H9 (cell line): ENCODE data around the gene HAUS8. TPM values are rescaled to one million over a fixed set of nuclear protein-coding genes. Genes with fewer than 3 reads are reported as not detected.

Experiments used
- DNase-seq: peaks from one replicate; pipeline ENCODE4 v3.0.0-alpha.2; 2017
- H2AFZ ChIP-seq: one replicate; pipeline ENCODE4 v1.6.1; 2013; ENCODE audit warnings: mild to moderate bottlenecking, low read length, control low read depth, moderate library complexity
- H2AK5ac ChIP-seq: 2 replicates; pipeline ENCODE4 v1.6.1; 2013; ENCODE audit warnings: low read length, control low read depth, mixed read lengths; ENCODE audit not compliant: insufficient read length
- H2BK120ac ChIP-seq: one replicate; pipeline ENCODE4 v1.6.1; 2013; ENCODE audit warnings: low read depth, mild to moderate bottlenecking, low read length, control low read depth, inconsistent platforms; ENCODE audit not compliant: poor library complexity, severe bottlenecking
- H2BK12ac ChIP-seq: 2 replicates; pipeline ENCODE4 v1.6.1; 2013; ENCODE audit warnings: low read length, control low read depth, mixed read lengths, low read depth; ENCODE audit not compliant: insufficient read length
- H2BK15ac ChIP-seq: 2 replicates; pipeline ENCODE4 v1.6.1; 2013; ENCODE audit warnings: low read depth, low read length, control low read depth
- H2BK20ac ChIP-seq: one replicate; pipeline ENCODE4 v1.6.1; 2013; ENCODE audit warnings: low read depth, mild to moderate bottlenecking, low read length, control low read depth, inconsistent platforms; ENCODE audit not compliant: poor library complexity, severe bottlenecking
- H2BK5ac ChIP-seq: 2 replicates; pipeline ENCODE4 v1.6.1; 2013; ENCODE audit warnings: low read length, control low read depth, mixed read lengths; ENCODE audit not compliant: insufficient read length
- H3K14ac ChIP-seq: 2 replicates; pipeline ENCODE4 v1.6.1; 2013; ENCODE audit warnings: low read length, control low read depth; ENCODE audit not compliant: insufficient read depth
- H3K18ac ChIP-seq: 2 replicates; pipeline ENCODE4 v1.6.1; 2013; ENCODE audit warnings: low read depth, mild to moderate bottlenecking, mixed read lengths, low read length, control low read depth; ENCODE audit not compliant: insufficient read length
- H3K23ac ChIP-seq: 2 replicates; pipeline ENCODE4 v1.6.1; 2013; ENCODE audit warnings: low read length, control low read depth, mixed read lengths, low read depth; ENCODE audit not compliant: insufficient read length
- H3K23me2 ChIP-seq: 2 replicates; pipeline ENCODE4 v1.6.1; 2013; ENCODE audit warnings: low read depth, mild to moderate bottlenecking, mixed read lengths, low read length, control low read depth; ENCODE audit not compliant: insufficient read length, poor library complexity, severe bottlenecking
- H3K27ac ChIP-seq: 2 replicates; pipeline ENCODE4 v1.5.1; 2013; ENCODE audit warnings: low read length, control low read depth, mixed read lengths, low read depth; ENCODE audit not compliant: insufficient read length
- H3K27me3 ChIP-seq: 2 replicates; pipeline ENCODE4 v1.6.1; 2013; ENCODE audit warnings: low read length, control low read depth, inconsistent platforms; ENCODE audit not compliant: insufficient read depth
- H3K4ac ChIP-seq: 2 replicates; pipeline ENCODE4 v1.6.1; 2013; ENCODE audit warnings: low read depth, mild to moderate bottlenecking, control low read depth, inconsistent platforms, low read length, moderate library complexity
- H3K4me1 ChIP-seq: 2 replicates; pipeline ENCODE4 v1.6.1; 2013; ENCODE audit warnings: low read length, control low read depth, inconsistent platforms; ENCODE audit not compliant: insufficient read depth
- H3K4me2 ChIP-seq: 2 replicates; pipeline ENCODE4 v1.6.1; 2013; ENCODE audit warnings: low read length, control low read depth, mixed read lengths; ENCODE audit not compliant: insufficient read length, insufficient read depth
- H3K56ac ChIP-seq: 2 replicates; pipeline ENCODE4 v1.6.1; 2013; ENCODE audit warnings: low read depth, mild to moderate bottlenecking, mixed read lengths, low read length, control low read depth; ENCODE audit not compliant: insufficient read length
- H3K79me1 ChIP-seq: 2 replicates; pipeline ENCODE4 v1.6.1; 2013; ENCODE audit warnings: low read depth, mild to moderate bottlenecking, moderate library complexity, low read length, control low read depth, inconsistent platforms; ENCODE audit not compliant: insufficient read depth, poor library complexity, severe bottlenecking
- H3K79me2 ChIP-seq: 2 replicates; pipeline ENCODE4 v1.6.1; 2013; ENCODE audit warnings: low read length, control low read depth, inconsistent platforms; ENCODE audit not compliant: insufficient read depth
- H3K9ac ChIP-seq: 2 replicates; pipeline ENCODE4 v1.6.1; 2013; ENCODE audit warnings: low read length, control low read depth, mixed read lengths; ENCODE audit not compliant: insufficient read length; ENCODE audit errors: extremely low read depth
- H3K9me3 ChIP-seq: one replicate; pipeline ENCODE4 v1.6.1; 2013; ENCODE audit warnings: low read depth, low read length, inconsistent platforms; ENCODE audit not compliant: control insufficient read depth
- H3T11ph ChIP-seq: one replicate; pipeline ENCODE4 v1.6.1; 2013; ENCODE audit warnings: mild to moderate bottlenecking, low read length, control low read depth, inconsistent platforms
- H4K20me1 ChIP-seq: one replicate; pipeline ENCODE4 v1.6.1; 2013; ENCODE audit not compliant: control insufficient read depth, insufficient read length, insufficient read depth
- H4K5ac ChIP-seq: 2 replicates; pipeline ENCODE4 v1.6.1; 2013; ENCODE audit warnings: low read depth, mild to moderate bottlenecking, mixed read lengths, low read length, control low read depth; ENCODE audit not compliant: insufficient read length
- H4K8ac ChIP-seq: replicated peaks from 2 replicates; pipeline ENCODE4 v1.6.1; 2013; ENCODE audit warnings: low read length, control low read depth, mixed read lengths, low read depth; ENCODE audit not compliant: insufficient read length
- H4K91ac ChIP-seq: 2 replicates; pipeline ENCODE4 v1.6.1; 2013; ENCODE audit warnings: low read depth, mild to moderate bottlenecking, moderate library complexity, mixed read lengths, low read length, control low read depth; ENCODE audit not compliant: insufficient read length
- H3K27ac Mint-ChIP-seq, 3 experiments: 2 replicates in 2 of 3; 3 replicates in 1 of 3; pipeline ENCODE4 v1.8.0; 2020 to 2021; ENCODE audit warnings: mixed read lengths in 3 of 3, mild to moderate bottlenecking in 1 of 3, moderate library complexity in 1 of 3
- H3K27me3 Mint-ChIP-seq: 2 replicates; pipeline ENCODE4 v1.8.0; 2021; ENCODE audit warnings: low read depth, mild to moderate bottlenecking, moderate library complexity, mixed read lengths
- H3K36me3 Mint-ChIP-seq, 3 experiments: 2 replicates in 2 of 3; 3 replicates in 1 of 3; pipeline ENCODE4 v1.8.0; 2020 to 2021; ENCODE audit warnings: low read depth in 3 of 3, mixed read lengths in 3 of 3; ENCODE audit not compliant: insufficient read depth in 1 of 3
- H3K4me1 Mint-ChIP-seq, 2 experiments: 2 replicates each; pipeline ENCODE4 v1.8.0; 2020; ENCODE audit warnings: mixed read lengths in 2 of 2
- H3K4me3 Mint-ChIP-seq, 2 experiments: 2 replicates in 1 of 2; 3 replicates in 1 of 2; pipeline ENCODE4 v1.8.0; 2020 to 2021; ENCODE audit warnings: mild to moderate bottlenecking in 2 of 2, mixed read lengths in 2 of 2, moderate library complexity in 1 of 2
- H3K9me3 Mint-ChIP-seq, 2 experiments: 2 replicates in 1 of 2; 3 replicates in 1 of 2; pipeline ENCODE4 v1.8.0; 2020; ENCODE audit warnings: mild to moderate bottlenecking in 2 of 2, mixed read lengths in 2 of 2, moderate library complexity in 1 of 2
- CTCF ChIP-seq: fragments of 200-600 bp; sonication (generic); conservative IDR thresholded peaks from 3 replicates; pipeline ENCODE4 v1.8.0; 2021; ENCODE audit warnings: antibody characterized with exemption, mild to moderate bottlenecking
- WGBS: extraction: QIAGEN DNeasy Blood & Tissue Kit; methylation state at CpG from one replicate; pipeline ENCODE4 v1.1.7; 2013; ENCODE audit warnings: missing lambda C conversion rate, low lambda C conversion rate, mixed read lengths; ENCODE audit not compliant: insufficient read length; ENCODE audit errors: extremely low coverage; 5-methylcytosine and 5-hydroxymethylcytosine counted together
- total RNA-seq: library from RNA; stranded (reverse); gene quantifications from 2 replicates; pipeline ENCODE4 v1.2.1, GENCODE V29; 2021

HAUS8 gene
- total RNA-seq, 1 experiment from 2014 or later = 27.8 TPM

GRCh38 chr19:17124025-17124424, 48.8 kb upstream of the HAUS8 start:
- no peak overlapping the region for H4K8ac ChIP-seq
- no peak overlapping the region for H2BK5ac ChIP-seq
- no peaks in the 10 kb centered on the region for H3K79me1 ChIP-seq
- H3K27ac Mint-ChIP-seq = no peak overlapping the region
- H3K4me2 ChIP-seq = no peak overlapping the region
- no peak overlapping the region for H3T11ph ChIP-seq
- H3K4ac ChIP-seq = no peak overlapping the region
- H2BK20ac ChIP-seq = no peak overlapping the region
- no peaks in the 10 kb centered on the region; the same call in 1 of the 2 replicates for H3K27me3 Mint-ChIP-seq
- no peak overlapping the region for H3K23ac ChIP-seq
- H3K79me2 ChIP-seq = no peaks in the 10 kb centered on the region
- no peak for TF ChIP-seq CTCF
- no peak overlapping the region for H4K91ac ChIP-seq
- no peak overlapping the region for H2BK12ac ChIP-seq
- H2AK5ac ChIP-seq = no peak overlapping the region
- peaks cover 13 to 22% of the 10 kb centered on the region in 2 experiments for H3K4me1 Mint-ChIP-seq
- no CpG with 5 or more reads among the region's 1 CpG for WGBS
- no peak overlapping the region for H3K9ac ChIP-seq
- H3K27ac ChIP-seq = no peak overlapping the region
- H2BK120ac ChIP-seq = no peak overlapping the region
- peaks cover 7% of the 10 kb centered on the region; the same call in 1 of the 2 replicates for H3K4me1 ChIP-seq
- no peak overlapping the region for H3K4me3 Mint-ChIP-seq
- no peaks in the 10 kb centered on the region for H3K9me3 Mint-ChIP-seq
- no peak overlapping the region for H3K18ac ChIP-seq
- no peak overlapping the region for H2AFZ ChIP-seq
- H3K36me3 Mint-ChIP-seq = peaks cover 0 to 14% (median 5%) of the 10 kb centered on the region in 3 experiments; a peak in 4 of 7 replicates
- H2BK15ac ChIP-seq = no peak overlapping the region
- H3K56ac ChIP-seq = no peak overlapping the region
- no peak overlapping the region for H4K5ac ChIP-seq
- DNase-seq = no peak
- no peak overlapping the region for H3K14ac ChIP-seq
- no peaks in the 10 kb centered on the region for H3K27me3 ChIP-seq
- H3K9me3 ChIP-seq = no peaks in the 10 kb centered on the region
- no peaks in the 10 kb centered on the region for H3K23me2 ChIP-seq
- no peaks in the 10 kb centered on the region for H4K20me1 ChIP-seq
